ENCODE data around the gene RNF183.

GRCh38 chr9:113315231-113315630 lies 12.1 kb upstream of the RNF183 start:
- TF ChIP-seq POLR2A (IDR thresholded peaks at IDR 0.05; ENCODE audit: low read length) (no peak), GATA1 (IDR thresholded peaks at IDR 0.05; ENCODE audit: low read depth, low read length) (no peak)

Data from erythroblast (primary cell).